ENCODE measurements around the gene CSF1R. TPM values are rescaled to one million over a fixed set of nuclear protein-coding genes. Genes with fewer than 3 reads are reported as not detected.
A peak's percentile ranks its signal among the peaks of the same experiment; 100 is the strongest.

Gene CSF1R
- total and polyA plus RNA-seq, 12 donors: 4.8 to 83.9 (median 10.6) TPM

DNA sequence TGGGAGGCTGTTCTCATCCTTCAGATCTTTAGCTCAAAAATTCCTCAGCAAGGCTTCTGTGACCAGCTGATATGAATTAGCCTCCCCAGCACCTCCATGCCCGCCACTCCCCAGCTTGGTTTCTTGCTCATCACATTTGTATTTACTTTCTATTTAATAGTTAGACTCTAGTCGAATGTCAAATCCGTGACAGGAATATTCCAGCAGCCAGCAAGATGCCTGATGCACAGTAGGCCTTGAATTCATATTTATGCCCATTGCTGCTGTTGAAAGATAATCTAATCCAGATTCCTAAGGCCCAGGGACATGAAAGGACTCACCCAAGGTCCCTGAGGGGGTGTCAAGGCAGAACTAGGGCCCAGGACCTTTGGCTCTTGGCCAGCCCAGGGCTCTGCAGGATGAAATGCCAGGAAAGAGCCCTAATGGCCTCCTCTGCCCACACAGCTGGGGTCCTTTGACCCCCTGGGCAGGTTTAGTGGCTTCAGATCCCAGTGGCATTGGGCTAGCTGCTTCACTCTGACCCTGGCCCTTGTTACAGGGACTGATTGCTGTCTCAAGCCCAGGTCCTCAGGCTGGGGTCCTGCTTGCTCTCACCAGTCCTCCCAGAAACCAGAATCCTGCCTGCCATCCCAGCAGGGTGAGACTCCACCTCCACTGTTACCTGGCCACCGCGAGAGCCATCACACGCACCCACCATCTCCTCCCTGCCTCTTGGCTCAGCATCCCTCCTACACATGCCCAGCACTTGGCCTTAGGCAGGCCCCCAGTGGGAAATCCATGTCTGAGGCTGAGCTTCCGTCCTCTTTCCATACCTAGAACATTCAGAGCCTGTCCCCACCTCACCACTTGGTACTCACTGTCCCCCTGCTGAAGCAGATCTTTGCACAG, 7.3 kb downstream of the CSF1R start:
- no peak for DNase-seq
- Histone ChIP-seq H3K4me1 (peaks cover 0 to 31% (median 10%) of the 10 kb centered on the region in 9 donors), H3K27ac (no peak overlapping the region), H3K27me3 (no peaks in the 10 kb centered on the region), H3K4me3 (no peak overlapping the region), H3K9me3 (no peaks in the 10 kb centered on the region), H3K36me3 (peaks cover 0 to 71% (median 0%) of the 10 kb centered on the region in 9 donors)
- intact Hi-C loops (cut with DNase I): no loop called here
- ATAC-seq: no peak
- no peak for TF ChIP-seq CTCF (IDR thresholded peaks at IDR 0.05)
- 94 to 96% methylated on average over 7 of the region's 7 CpGs for WGBS, 2 donors

GRCh38 chr5:150077996-150078801, 8.2 kb downstream of the CSF1R start:
- Histone ChIP-seq H3K9me3 (peaks cover 0 to 4% (median 0%) of the 10 kb centered on the region in 11 donors), H3K4me1 (peaks cover 0 to 31% (median 10%) of the 10 kb centered on the region in 9 donors), H3K4me3 (no peak overlapping the region), H3K27me3 (no peaks in the 10 kb centered on the region), H3K36me3 (peaks cover 0 to 80% (median 0%) of the 10 kb centered on the region in 9 donors), H3K27ac (no peak overlapping the region)
- no peak for TF ChIP-seq CTCF (IDR thresholded peaks at IDR 0.05)
- ATAC-seq (no peak), DNase-seq (no peak)
- intact Hi-C loops (cut with DNase I): no loop called here
- WGBS, 2 donors: 94 to 96% methylated on average over 8 of the region's 8 CpGs

DNA sequence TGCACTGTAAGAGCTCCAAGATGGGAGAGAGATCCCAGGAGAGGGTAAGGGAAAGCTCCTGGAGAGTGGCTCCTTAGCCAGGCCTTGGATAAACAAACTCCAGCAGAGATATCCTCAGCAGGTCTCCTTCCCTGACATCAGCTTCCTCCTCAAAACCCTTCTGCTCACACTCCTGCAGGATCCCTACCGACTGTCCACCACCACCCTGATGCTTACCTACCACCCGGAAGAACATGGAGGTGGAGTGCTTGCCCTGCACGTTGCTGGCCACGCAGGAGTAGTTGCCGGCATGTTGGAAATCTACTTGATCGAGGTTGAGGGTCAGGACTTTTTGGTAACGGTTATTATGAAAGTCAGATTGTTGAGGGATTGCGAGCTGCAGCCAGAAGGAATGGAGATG, 9.3 kb downstream of the CSF1R start:
- no peak overlapping the region for H3K4me3 ChIP-seq
- no peaks in the 10 kb centered on the region for H3K27me3 ChIP-seq
- 84 to 88% methylated on average over 8 of the region's 8 CpGs for WGBS, 2 donors
- intact Hi-C loops (cut with DNase I): no loop called here
- DNase-seq (peak in 1 of 2 donors; percentile 1), ATAC-seq (no peak)
- H3K27ac ChIP-seq: no peak overlapping the region
- H3K4me1 ChIP-seq: peaks cover 0 to 21% (median 5%) of the 10 kb centered on the region in 9 donors
- H3K36me3 ChIP-seq: peaks cover 0 to 91% (median 0%) of the 10 kb centered on the region in 9 donors
- H3K9me3 ChIP-seq: peaks cover 0 to 5% (median 0%) of the 10 kb centered on the region in 11 donors
- no peak for TF ChIP-seq CTCF (IDR thresholded peaks at IDR 0.05)

- peaks cover 0 to 5% (median 0%) of the 10 kb centered on the region in 11 donors for H3K9me3 ChIP-seq
- no peaks in the 10 kb centered on the region for H3K27me3 ChIP-seq
- peaks cover 0 to 16% (median 0%) of the 10 kb centered on the region in 9 donors for H3K4me1 ChIP-seq
- TF ChIP-seq CTCF (IDR thresholded peaks at IDR 0.05): no peak
- intact Hi-C loops (cut with DNase I): no loop called here
- no peak overlapping the region for H3K4me3 ChIP-seq
- 86 to 89% methylated on average over 4 of the region's 4 CpGs for WGBS, 2 donors
- H3K27ac ChIP-seq: no peak overlapping the region
- ATAC-seq: no peak
- H3K36me3 ChIP-seq: peaks cover 0 to 98% (median 0%) of the 10 kb centered on the region in 9 donors
- no peak for DNase-seq
These were observed 10.5 kb downstream of the CSF1R start for GRCh38 chr5:150075806-150076205.
